Mucosa of descending colon (tissue), 3 donors: Measurements from ENCODE around the gene MC4R. TPM values are rescaled to one million over a fixed set of nuclear protein-coding genes. Genes with fewer than 3 reads are reported as not detected.

ENCODE experiments used
- ATAC-seq: fragments of 200-7000 bp; cut with Tn5 transposase; one replicate; pipeline ENCODE4 v1.9.1; 2020; ENCODE audit warnings: mild to moderate bottlenecking, moderate library complexity
- DNase-seq, 3 donors: peaks; one replicate each; pipeline ENCODE4 v3.0.0-alpha.2; 2020
- H3K36me3 ChIP-seq: fragments of 200-600 bp; one replicate; pipeline ENCODE4 v1.8.0; 2021; ENCODE audit warnings: low read depth, mild to moderate bottlenecking
- H3K4me1 ChIP-seq: fragments of 200-600 bp; one replicate; pipeline ENCODE4 v1.8.0; 2021; ENCODE audit warnings: low read depth, mild to moderate bottlenecking
- H3K4me3 ChIP-seq: fragments of 200-600 bp; one replicate; pipeline ENCODE4 v1.8.0; 2021; ENCODE audit warnings: mild to moderate bottlenecking
- H3K9me3 ChIP-seq: fragments of 200-600 bp; one replicate; pipeline ENCODE4 v1.8.0; 2021; ENCODE audit warnings: mild to moderate bottlenecking
- intact Hi-C, 2 donors: fragments of 100-400 bp; cut with DNase I in 1 of 2; cut with micrococcal nuclease in 1 of 2; formaldehyde crosslinking; loops; one replicate each; pipeline versions ENCODE4 v1.11.0 to v1.11.1; 2022; cut with DNase I, micrococcal nuclease
- total RNA-seq, 3 donors: library from RNA; stranded (reverse); fragmentation: NEBNext Ultra II Directional in 2 of 3; extraction: Animal tissue kit (Norgen Biotek cat#: 25700) in 2 of 3; gene quantifications; one replicate each; pipeline versions ENCODE4 v1.2.1 to v1.2.4, GENCODE V29; 2021 to 2023
- TF ChIP-seq, protein P1 (sequence below): fragments of 200-600 bp; IDR thresholded peaks from one replicate; pipeline ENCODE4 v1.8.0; 2022; ENCODE audit warnings: antibody characterized with exemption, mild to moderate bottlenecking
- donor health status: DM: no; HTN: no; CAD: no; lungs with moderate emphysema.
- donor health status: DM: no; HTN: no; CAD: no.
- donor health status: DM: no; HTN: yes; CAD: no.

MC4R gene
- total RNA-seq, 3 donors from 2014 or later = not detected

DNA sequence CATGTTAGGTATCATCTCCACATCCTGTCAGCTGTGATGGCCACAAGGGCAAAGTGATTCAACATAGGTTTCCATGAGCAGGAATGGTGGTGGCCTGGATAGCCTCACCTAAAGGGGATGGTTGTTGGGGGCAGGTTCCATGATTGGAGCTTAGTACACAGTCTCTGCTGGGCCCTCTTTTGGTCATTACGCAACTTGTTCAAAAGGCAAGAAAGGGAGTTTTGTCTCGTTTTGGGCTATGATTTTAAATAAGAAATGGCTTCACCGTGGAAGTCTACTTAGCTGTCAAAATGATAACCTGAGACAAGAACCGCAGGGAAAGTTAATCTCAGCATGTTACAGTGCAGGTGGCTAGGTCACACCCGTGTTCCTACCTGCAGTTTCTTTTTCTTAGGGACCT lies 13.1 kb upstream of the MC4R start:
- no peaks in the 10 kb centered on the region for H3K36me3 ChIP-seq
- intact Hi-C loops = no loop called here
- DNase-seq (no peak), ATAC-seq (no peak)
- no peaks in the 10 kb centered on the region for H3K4me1 ChIP-seq
- no peak overlapping the region for H3K4me3 ChIP-seq
- TF ChIP-seq, protein P1, sequence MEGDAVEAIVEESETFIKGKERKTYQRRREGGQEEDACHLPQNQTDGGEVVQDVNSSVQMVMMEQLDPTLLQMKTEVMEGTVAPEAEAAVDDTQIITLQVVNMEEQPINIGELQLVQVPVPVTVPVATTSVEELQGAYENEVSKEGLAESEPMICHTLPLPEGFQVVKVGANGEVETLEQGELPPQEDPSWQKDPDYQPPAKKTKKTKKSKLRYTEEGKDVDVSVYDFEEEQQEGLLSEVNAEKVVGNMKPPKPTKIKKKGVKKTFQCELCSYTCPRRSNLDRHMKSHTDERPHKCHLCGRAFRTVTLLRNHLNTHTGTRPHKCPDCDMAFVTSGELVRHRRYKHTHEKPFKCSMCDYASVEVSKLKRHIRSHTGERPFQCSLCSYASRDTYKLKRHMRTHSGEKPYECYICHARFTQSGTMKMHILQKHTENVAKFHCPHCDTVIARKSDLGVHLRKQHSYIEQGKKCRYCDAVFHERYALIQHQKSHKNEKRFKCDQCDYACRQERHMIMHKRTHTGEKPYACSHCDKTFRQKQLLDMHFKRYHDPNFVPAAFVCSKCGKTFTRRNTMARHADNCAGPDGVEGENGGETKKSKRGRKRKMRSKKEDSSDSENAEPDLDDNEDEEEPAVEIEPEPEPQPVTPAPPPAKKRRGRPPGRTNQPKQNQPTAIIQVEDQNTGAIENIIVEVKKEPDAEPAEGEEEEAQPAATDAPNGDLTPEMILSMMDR = no peak
- H3K9me3 ChIP-seq = no peaks in the 10 kb centered on the region

DNA sequence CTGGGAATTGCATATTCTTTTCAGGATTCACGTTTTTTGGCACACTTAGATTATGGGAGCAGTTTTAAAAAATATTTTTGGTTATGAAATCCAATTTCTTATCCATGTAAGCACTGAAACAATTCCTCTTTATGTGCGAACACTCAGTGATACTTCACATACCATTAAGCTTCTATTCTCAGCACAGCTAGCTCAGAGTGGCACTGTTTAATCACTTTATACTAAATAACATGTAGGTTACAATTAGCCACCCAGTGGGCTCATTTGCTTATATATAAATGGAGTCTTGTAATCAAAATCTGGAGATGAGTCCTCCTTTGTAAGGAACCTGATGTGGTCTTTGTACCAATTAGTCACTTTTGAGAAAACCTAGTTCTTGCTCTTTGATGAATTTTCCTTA lies 11.3 kb upstream of the MC4R start:
- H3K4me3 ChIP-seq = no peak overlapping the region
- no peaks in the 10 kb centered on the region for H3K36me3 ChIP-seq
- H3K4me1 ChIP-seq = no peaks in the 10 kb centered on the region
- TF ChIP-seq, protein P1 = no peak
- H3K9me3 ChIP-seq = no peaks in the 10 kb centered on the region
- intact Hi-C loops = no loop called here
- ATAC-seq (no peak), DNase-seq (no peak)

DNA sequence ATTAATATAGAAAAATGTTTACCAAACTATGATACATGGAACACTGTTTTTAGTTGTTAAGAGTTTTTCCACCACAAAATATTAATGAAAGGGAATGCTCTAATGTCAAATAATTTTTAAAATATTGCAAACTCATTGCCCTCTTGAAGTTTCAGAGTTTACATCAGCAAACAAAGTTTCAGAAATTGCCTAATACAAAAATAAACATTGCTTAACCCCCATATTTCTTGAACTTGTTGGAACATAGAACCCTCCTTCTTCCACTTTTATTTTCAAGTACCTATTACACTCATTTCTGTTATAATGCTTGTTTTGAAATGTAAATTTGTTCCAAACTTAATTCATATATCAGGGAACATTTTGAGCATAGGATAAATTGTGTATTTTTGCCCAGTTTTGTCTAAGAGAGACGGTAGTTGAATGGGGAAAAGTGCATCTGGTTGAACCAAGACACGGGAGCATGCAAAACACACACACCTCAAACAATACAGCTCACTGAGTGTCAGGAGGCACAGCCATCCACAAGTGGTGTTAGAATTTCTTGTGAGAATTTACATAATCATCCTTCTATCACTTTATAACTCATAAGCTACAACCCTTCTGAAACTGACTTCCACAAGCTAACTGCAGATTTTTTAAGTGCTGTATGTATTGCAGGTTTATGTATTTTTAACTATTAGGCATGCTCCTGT lies 5.3 kb upstream of the MC4R start:
- TF ChIP-seq, protein P1 = no peak
- H3K4me3 ChIP-seq = no peak overlapping the region
- H3K36me3 ChIP-seq = no peaks in the 10 kb centered on the region
- intact Hi-C loops = no loop called here
- H3K4me1 ChIP-seq = no peaks in the 10 kb centered on the region
- no peak for ATAC-seq
- no peaks in the 10 kb centered on the region for H3K9me3 ChIP-seq
- DNase-seq = no peak

DNA sequence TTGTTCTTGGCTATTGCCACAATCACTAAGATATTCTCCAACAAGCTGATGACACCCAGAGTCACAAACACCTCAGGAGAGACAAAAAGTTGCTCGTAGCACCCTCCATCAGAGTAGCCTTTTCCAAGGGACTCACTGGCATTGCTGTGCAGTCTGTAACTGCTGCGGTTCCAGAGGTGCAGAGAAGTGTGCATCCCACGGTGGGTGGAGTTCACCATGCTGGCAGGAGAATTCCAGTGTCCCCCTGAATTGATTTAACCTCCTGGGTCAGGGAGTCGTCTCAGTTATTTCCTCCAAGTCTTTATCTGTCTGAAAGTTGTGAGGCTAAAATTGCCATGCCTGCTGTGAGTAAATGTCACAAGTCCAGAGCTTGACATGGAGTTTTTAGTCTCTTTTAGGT lies 443 bp downstream of the MC4R start:
- no peak for DNase-seq
- no peak for ATAC-seq

DNA sequence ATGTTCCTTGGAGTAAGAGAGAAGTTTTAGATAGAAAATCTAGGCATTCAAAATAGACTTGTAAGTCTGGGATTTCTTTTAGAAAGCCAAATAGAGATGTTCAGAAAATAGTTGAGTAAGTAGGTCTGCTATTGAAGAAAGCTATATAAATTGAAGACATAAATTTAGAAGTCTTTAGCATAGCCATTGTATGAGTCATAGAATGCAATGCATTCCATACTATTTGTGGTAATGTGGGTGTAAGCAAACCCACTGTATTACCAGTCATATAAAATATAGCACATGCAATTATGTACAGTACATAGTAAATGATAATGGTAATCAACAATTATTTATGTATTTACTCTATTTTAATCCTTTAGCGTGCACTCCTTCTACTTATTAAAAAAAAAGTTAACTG lies 14.1 kb downstream of the MC4R start:
- no peak overlapping the region for H3K4me3 ChIP-seq
- no peaks in the 10 kb centered on the region for H3K36me3 ChIP-seq
- H3K9me3 ChIP-seq = no peaks in the 10 kb centered on the region
- DNase-seq (no peak), ATAC-seq (no peak)
- no peaks in the 10 kb centered on the region for H3K4me1 ChIP-seq
- TF ChIP-seq, protein P1 = no peak
- intact Hi-C loops = no loop called here

More for the DNA sequence above, 443 bp downstream of the MC4R start:
- Histone ChIP-seq H3K4me1 (no peaks in the 10 kb centered on the region), H3K36me3 (no peaks in the 10 kb centered on the region), H3K9me3 (no peaks in the 10 kb centered on the region), H3K4me3 (no peak overlapping the region)
- intact Hi-C loops = no loop called here
- TF ChIP-seq, protein P1 = no peak

DNA sequence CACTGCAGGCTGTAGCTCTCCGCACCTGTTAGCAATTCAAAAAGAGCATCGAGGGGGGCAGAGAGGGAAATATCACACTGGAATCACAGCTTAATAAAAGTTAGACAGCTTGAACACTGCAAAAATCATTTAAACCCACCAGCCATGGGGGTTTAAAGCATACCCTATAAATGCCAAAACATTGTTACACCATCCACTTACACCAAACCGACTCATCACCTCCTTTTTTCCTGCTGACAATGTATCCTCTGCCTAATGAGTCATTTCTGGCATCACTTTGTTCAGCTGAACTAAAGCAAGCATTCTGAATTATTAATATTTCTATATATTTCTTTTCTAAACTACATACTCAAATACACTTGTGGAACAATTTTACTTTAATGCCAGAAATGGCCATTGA lies 21.6 kb downstream of the MC4R start:
- H3K4me3 ChIP-seq = no peak overlapping the region
- intact Hi-C loops = no loop called here
- no peaks in the 10 kb centered on the region for H3K9me3 ChIP-seq
- ATAC-seq = no peak
- H3K4me1 ChIP-seq = no peaks in the 10 kb centered on the region
- no peaks in the 10 kb centered on the region for H3K36me3 ChIP-seq
- TF ChIP-seq, protein P1 = no peak
- no peak for DNase-seq
